Activated T-cell treated with anti-CD3 and anti-CD28 coated beads for 4 hours (primary cell): ENCODE measurements around the gene UBE2I.

Source experiments
- DNase-seq: peaks from one replicate; pipeline ENCODE4 v3.0.0-alpha.2; 2020

The UBE2I gene

DNA sequence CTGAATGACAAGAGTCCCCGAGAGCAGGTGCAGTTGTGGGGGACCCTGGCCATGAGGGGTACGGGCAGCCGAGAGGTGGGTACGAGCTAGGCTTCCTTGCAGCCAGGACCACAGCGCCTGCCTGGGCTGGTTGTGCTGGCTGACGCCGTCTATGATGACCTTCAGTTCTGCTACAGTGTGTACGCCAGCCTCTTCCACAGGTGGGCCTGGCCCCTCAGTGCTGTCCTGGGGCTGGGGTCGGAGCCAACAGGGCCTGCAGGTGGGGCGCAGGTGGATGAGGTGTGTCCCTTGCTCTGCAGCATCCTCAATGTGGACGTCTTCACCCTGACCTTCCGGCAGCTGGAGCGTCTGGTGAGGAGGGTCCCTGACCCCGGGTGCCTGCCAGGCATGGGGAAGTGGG is 35.1 kb downstream of the UBE2I start:
- no peak for DNase-seq

DNA sequence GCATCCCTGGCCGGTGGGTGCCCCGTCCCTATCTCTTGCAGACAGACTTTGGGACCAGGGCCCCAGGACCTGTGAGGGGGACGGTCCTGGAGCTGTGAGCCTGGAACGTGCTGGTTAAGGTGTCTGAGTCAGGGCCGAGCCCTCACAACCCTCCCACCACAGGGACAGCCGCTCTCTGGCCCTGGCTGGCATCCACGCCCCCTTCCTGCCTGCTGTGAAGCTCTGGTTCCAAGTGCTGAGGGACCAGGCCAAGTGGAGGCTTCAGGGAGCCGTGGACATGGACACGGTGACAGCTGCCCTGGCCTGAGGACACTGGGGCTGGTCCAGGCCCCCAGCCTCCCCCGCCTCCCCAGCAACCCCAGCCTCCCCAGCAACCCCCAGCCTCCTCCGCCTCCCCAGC is 35.7 kb downstream of the UBE2I start:
- no peak for DNase-seq

DNA sequence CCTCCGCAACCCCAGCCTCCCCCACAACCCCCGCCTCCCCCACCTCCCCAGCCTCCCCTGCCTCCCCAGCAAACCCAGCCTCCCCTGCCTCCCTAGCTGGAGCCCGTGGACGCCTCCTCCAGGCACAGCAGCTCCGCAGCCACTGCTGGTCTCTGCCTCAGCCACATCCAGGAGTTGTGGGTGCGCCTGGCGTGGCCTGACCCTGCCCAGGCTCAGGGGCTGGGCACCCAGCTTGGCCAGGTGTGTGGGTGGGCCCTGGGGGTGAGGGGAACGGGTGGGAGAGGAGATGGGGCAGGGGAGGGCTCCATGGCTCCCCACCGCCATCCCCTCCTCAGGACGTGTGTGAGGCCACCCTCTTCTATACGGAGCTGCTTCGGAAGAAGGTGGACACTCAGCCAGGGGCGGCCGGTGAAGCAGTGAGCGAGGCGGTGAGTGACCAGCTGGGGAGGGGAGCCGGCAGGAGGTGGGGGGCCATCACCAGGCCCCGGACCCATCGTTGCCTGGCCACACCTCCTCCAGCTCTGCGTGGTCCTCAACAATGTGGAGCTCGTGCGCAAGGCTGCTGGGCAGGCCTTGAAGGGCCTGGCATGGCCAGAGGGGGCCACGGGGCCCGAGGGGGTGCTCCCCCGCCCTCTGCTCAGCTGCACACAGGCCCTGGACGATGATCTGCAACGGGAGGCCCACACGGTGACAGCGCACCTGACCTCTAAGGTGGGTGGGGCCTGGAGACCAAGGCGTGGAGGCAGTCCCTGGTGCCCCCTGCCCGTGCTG is 36.4 kb downstream of the UBE2I start:
- DNase-seq: no peak

DNA sequence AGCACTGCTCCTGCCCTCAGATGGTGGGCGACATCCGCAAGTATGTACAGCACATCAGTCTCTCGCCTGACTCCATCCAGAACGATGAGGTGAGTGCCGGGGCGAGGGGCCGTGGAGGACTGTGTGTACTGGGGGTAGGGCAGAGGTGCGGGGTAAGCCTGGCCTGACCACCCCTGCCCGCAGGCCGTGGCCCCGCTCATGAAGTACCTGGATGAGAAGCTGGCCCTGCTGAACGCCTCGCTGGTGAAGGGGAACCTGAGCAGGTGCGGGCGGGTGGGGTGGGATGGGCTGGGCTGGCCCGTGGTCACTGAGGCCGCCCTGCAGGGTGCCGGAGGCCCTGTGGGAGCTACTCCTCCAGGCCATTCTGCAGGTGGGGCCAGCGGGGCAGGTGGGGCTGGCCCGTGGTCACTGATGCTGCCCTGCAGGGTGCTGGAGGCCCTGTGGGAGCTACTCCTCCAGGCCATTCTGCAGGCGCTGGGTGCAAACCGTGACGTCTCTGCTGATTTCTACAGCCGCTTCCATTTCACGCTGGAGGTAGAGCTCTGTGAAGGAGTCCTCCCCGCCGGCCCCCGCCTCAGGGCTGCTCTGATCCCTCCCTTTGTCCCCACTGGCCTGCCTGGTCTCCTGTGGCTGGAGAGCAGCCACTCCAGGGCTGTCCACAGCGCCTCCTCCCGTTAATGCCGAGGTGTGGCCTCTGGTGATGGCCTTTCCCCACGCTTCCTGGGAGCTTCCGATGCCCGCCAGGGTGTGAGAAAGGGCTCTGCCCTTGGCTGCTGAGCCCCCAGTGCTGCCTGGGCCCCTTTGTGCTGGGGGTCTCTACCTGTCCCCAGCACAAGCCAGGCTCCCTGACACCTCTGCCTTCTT is 37.2 kb downstream of the UBE2I start:
- no peak for DNase-seq

DNA sequence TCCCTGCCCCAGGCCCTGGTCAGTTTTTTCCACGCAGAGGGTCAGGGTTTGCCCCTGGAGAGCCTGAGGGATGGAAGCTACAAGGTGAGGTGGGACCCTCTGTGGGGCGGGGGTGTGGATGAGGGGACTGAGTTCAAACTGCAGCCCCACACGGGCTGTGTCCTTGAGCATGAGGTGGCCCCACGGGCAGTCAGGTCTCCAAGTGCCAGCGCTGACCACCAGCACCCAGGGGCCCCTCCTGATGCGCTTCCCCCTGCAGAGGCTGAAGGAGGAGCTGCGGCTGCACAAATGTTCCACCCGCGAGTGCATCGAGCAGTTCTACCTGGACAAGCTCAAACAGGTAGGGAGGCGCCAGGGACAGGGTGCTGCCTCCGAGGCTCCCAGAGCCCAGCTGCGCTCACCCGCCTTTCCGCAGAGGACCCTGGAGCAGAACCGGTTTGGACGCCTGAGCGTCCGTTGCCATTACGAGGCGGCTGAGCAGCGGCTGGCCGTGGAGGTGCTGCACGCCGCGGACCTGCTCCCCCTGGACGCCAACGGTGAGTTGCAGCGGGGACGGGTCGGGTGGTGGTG is 37.9 kb downstream of the UBE2I start:
- DNase-seq: no peak

DNA sequence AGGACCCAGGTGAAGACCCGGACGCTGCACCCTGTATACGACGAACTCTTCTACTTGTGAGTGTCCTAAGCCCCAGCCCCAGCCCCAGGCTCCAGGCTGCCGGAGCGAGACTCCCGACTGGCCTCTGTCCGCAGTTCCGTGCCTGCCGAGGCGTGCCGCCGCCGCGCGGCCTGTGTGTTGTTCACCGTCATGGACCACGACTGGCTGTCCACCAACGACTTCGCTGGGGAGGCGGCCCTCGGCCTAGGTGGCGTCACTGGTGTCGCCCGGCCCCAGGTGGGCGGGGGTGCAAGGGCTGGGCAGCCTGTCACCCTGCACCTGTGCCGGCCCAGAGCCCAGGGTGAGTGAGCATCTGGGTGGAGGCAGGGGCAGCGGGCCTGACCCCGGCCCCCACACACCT is 38.5 kb downstream of the UBE2I start:
- DNase-seq: no peak

DNA sequence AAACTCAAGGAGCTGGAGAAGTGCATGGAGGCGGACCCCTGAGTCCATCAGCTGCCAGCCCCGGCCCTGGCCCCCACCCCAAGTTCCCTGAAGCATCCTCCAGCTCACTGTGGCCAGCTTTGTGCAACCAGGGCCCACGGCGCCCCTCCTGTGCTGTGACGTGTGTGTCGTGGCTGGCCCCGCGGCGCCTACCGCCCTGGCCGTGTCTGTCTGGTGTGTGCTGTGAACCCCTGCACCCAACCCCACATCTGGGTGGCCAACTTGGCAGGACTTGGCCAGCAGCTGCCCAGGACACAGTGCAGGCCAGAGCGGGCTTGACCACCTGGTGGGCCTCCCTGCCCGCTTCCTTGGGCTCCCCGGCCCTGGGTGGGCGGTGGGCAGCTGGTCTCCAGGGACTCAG is 39.0 kb downstream of the UBE2I start:
- DNase-seq: no peak

DNA sequence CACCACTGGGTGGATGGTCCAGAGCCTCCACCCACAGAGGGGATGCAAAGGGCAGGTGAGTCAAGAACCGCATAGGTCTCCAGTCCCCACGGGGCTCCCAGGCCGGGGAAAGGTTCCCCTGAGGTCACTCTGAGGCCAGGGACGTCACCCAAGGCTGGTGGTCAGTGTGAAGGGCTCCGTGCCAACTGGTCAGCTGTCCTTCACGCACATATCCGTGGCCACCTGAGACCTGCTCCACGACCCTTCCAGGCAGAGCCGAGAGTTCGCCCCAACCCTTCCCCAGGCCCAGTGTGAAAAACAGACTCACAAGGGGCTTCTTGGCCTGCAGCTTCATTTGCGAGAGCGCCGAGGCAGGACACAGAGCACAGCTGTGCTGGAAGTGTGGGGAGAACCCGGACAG is 39.5 kb downstream of the UBE2I start:
- DNase-seq: no peak

DNA sequence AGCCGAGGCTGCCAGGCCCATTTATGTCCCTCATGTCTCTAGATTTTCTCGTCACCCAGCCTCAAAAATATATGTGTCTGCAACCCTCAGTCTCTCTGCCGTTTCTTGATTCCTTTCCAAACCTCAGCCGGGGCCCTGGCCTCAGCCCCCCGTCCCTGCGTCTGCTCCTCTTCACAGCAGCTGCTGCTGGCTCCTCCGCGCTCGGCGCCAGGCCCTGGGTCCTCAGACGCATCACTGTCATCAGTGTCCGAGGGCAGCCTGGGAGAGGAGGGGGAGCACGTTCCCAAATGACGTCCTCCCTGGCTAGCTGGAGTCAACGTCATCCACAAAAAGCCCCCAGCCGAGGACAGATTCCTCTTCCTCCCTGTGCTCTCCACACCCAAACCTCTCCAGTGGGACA is 39.9 kb downstream of the UBE2I start:
- no peak for DNase-seq

DNA sequence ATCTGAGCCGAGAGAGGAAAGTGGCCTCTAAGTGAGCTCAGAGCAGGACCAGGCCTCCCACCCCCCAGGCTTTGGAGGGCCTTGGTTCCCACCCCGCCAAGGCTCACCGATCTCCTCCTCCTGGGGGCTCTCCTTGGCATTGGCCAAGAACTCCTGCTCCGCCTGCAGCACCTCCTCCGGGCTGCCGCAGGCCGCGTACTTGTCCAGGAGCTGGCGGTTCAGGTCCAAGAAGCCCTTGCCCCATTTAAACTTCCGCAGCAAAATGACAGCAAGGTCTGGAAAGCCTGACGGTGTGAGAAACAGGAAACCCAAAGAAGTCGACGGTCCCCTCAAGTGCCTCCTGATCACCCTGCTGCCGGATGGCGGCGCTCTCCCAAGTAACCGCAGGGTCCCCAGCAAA is 40.5 kb downstream of the UBE2I start:
- DNase-seq: no peak

DNA sequence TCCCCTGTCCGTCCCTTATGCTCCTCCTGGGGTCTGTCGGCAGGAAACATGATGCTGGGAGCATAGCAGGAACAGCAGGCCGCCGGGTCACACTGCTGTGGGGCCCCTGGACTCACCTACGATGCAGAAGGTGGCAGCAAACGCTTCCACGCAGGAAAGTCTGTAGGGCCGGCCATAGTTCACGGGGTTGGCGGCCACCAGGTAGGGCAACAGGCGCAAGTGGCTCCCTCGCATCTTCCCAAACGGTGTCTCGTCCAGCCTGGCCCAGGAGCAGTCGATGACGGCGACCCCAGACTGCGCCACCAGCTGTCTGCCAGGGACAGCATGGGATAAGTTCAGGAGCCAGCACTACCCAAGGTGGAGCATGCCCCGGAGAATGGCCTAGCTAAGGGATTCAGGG is 41.3 kb downstream of the UBE2I start:
- no peak for DNase-seq

DNA sequence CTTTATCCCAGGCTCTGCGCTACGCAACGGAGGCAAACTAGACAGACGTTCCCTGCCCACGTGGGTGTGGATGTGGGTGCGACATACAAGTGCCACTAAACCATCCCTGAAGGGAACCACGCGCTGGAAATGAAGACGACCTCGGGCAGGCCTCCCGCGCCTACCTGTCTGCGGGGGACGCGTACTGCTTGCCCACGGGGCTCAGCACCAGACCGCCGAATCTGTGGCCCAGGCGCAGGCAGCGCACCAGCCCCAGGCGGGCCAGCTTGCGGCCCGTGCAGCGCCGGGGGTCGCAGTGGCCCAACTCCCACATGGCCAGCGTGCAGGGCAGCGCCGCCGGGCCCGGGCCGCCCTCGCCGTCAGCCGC is 41.8 kb downstream of the UBE2I start:
- DNase-seq: no peak

DNA sequence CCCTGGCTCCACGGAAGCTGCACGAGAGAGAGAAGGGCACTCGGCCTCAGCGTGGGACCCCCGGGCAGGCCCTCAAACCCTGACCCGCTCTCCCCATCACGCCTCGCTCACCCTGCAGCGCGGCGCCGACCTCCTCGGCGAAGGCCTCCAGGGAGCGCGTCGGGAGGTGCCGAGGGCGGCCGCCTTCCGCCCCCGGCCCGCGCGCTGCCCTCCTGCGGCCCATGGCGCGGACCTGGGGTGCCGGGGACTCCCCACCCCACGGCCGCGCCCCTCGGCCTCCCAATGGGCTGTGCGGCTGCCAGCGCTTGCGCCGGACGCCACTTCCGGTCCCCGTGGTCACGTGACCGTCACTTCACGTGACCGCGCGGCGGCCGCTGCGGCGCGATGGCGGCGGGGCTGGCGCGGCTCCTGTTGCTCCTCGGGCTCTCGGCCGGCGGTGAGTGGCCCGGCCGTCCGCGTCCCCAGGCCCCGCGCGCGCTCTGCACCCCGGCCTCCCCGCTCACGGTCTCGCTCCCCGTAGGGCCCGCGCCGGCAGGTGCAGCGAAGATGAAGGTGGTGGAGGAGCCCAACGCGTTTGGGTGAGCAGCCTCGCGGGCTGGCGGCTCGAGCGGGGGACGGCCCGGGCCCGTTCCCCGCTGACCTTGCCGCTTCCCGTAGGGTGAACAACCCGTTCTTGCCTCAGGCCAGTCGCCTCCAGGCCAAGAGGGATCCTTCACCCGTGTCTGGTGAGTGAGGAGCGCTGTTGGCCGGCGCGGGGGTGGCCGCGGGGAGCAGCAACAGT is 42.3 kb downstream of the UBE2I start, which contains the start of the genes GNPTG and TSR3:
TSS of gene GNPTG (plus strand) at position 350 of the 781 bp plus-strand sequence. CDS start at position 385, 35 bp downstream.
TSS of gene TSR3 (minus strand) at position 297 of the 781 bp plus-strand sequence. CDS start at position 223, 74 bp downstream.
- DNase-seq: peak; percentile 71

DNA sequence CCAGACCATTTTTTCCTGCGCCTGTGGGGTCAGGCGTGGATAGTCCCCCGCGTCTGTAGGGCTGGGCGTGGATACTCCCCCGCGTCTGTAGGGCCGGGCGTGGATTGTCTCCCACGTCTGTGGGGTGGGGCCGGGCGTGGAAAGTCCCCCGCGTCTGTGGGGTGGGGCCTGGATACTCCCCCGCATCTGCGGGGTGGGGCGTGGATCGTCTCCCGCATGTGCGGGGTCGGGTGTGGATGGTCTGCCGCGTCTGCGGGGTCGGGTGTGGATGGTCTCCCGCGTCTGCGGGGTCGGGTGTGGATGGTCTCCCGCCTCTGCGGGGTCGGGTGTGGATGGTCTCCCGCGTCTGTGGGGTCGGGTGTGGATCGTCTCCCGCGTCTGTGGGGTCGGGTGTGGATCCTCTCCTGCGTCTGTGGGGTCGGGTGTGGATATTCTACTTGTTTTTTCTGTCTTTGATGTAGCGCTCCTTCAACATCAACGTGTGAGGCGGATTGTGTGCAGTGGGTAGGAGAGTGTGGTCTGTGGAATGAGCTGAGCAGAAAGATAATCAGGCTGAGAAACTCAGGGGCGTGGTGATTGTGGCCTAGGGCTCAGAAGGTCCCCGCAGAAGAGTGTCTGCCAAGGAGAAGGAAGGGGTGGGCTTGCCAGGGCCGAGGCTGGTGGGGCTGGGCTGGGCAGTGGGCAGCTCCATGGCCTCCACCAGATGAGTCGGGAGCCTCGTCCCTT is 45.5 kb downstream of the UBE2I start:
- DNase-seq: no peak

DNA sequence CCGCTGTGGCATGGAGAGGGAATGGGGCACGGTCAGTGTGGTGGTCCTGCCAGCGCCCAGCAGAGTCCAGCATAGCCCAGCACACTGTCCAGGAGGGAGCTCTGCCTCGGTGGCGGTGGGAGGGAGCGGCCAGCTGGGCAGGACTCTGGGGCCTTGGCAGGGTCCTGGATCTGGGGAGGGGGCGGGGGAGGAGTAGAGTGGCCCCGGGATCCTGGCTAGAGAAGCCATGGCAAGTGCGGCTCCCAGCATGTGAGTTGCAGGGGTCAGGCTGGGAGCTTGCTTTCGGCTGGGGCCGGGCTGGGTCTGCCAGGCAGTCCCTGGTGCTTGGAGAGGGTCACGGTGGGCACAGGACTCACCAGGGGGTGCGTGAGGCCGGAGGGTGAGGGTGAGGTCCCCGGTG is 46.2 kb downstream of the UBE2I start:
- DNase-seq: no peak

DNA sequence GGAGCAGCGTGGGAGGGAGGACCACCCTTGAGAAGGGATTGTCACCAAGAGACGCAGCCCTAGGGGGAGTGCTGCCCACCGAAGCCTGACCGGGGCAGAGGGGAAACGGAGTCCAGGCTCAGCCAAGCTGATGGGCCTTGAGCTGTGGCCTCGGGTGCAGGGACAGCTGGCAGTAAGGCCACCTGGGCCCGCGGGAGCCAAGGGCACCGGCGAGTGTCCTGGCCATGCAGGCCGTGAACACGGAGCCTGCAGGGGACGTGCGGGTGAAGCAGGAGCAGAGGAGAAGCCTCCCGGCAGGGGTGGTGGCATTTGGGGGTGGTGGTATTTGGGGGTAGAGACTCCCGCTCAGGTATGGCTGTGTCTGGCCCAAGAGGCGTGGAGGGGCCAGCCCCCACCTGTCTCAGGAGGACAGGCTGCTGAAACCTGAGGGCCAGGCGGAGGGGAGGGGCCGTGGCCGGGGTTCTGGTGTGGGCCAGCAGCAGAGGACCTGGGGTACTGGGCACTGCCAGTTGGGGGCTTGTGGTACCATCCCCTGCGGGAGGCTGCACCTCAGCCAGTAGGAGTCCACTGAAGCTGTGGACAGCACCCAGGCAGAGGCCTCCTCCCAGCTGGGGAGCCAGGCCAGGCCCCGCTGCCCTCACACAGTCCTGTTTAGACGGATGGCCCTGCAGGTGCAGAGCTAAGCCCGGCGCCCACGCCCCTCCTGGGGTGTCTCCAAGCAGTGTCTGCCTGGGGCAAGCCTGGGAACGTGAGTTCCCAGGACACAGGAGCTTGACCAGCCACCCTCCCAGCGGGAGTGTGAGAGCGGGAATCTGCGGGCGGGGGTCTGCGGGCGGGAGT is 46.8 kb downstream of the UBE2I start:
- no peak for DNase-seq

DNA sequence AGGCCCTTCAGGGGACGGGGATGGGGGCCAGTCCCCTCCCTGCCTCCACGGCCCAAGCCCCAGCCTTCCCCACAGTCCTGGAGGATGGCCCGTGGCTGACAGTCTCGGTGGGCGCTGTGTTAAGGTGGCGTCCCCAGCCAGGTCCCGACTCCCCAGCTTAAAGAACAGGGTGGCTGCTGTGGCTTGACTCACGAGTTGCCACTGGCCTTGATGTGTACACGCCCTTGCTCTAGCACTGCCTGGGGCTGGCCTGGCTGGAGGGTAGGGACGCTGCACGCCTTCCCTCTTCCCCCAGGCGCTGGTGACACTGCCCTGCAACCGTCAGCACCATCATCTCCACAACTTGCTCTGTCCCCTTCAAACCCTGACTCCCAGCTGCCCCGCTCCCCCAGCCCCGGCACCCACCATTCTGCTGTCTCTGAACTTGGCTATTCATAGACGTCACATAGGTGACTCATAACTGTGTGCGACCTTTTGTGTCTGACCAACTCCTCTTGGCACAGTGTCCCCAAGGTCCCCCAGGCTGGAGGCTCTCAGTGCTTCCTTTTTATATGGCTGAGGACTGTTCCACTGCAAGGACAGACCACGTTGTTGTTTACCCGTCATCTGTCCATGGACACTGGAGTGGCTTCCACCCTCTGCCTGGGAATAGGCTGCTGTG is 48.6 kb downstream of the UBE2I start:
- DNase-seq: no peak

DNA sequence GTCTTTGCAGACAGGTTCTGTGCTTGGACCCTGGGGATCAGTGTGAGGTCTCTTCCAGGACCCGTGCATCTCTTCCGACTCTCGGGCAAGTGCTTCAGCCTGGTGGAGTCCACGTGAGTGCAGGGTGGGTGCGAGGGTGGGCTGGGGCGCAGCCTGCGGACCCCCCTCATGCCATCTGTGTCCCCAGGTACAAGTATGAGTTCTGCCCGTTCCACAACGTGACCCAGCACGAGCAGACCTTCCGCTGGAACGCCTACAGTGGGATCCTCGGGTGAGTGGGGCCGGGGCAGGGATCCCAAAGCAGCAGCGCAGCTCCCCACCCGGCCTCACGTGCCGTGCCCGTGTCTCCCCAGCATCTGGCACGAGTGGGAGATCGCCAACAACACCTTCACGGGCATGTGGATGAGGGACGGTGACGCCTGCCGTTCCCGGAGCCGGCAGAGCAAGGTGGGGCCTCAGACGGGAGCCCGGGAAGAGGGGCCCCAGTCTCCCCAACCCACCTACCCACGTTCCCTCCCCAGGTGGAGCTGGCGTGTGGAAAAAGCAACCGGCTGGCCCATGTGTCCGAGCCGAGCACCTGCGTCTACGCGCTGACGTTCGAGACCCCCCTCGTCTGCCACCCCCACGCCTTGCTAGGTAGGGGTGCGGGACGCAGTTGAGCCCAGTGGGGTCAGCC is 52.4 kb downstream of the UBE2I start:
- no peak for DNase-seq

DNA sequence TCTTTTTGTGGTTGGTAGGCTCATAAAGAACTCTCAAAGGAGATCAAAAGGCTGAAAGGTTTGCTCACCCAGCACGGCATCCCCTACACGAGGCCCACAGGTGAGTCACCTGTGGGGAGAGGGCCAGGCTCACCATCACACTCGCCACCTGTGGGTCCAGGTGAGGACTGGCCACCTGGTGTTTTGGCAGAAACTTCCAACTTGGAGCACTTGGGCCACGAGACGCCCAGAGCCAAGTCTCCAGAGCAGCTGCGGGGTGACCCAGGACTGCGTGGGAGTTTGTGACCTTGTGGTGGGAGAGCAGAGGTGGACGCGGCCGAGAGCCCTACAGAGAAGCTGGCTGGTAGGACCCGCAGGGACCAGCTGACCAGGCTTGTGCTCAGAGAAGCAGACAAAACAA is 53.4 kb downstream of the UBE2I start:
- DNase-seq: no peak

DNA sequence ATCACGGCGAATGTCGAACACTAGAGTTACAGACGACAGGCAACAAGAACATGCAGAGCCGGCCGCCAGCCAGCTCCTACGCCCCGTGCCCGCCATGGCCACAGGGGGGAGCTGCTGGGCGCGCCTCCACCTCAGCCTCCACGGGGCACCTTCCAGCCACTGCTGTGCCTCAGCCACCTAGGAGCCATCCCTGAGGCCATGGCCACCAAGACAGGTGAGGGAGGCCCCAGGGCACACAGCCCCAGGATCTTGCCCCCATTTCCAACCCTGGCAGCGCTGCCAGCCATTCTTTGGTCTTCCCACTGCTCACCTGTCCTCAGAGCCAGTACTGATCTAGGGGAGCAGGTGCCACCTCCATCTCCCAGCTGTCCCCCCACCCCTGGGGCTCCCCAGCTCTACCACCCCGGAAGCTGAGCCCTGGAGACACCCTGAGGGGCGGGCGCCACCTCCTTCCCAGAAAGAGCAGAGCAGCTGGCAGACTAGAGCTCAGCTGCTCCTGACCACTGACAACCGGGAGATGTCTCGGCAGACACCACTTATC is 54.1 kb downstream of the UBE2I start:
- peak; percentile 57 for DNase-seq
